Measurements from ENCODE around the gene EIF3J.
"Not testable (repeated sequence)": the region's sequence is repeated elsewhere in the genome, so short reads cannot be mapped to it uniquely, and the experiment has no call there.

EIF3J gene

DNA sequence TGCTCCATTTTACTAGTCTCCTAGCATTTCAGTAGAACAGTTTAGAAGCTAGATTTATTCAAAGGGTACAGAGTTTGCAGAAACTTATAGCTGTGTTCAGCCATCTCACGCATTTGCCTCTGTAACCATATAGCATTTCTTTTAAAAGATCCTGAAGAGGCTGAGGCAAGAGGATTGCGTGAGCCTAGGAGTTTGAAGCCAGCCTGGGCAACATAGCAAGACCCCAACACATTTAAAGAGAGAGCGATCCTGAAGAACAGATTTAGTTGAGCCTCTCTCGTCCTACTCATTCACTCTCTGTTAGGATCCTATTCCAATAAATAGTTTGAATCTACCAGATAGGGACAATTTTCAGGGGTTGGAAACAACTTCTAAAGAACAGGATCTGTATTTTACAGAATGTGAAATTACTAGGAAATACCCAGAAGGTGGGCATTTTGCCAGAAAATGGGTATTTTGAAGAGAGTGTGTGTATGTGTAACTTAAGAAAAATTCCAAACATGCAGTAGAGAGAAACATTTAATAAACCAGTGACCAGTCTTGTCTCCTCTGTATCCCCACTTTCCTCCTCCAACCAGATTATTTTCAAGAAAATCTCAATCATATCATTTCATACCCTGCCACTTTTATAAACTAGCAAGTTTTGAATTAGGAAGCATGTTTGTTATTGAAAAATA lies 4.5 kb downstream of the EIF3J start:
- no peak for DNase-seq (ENCODE audit: low spot score)

DNA sequence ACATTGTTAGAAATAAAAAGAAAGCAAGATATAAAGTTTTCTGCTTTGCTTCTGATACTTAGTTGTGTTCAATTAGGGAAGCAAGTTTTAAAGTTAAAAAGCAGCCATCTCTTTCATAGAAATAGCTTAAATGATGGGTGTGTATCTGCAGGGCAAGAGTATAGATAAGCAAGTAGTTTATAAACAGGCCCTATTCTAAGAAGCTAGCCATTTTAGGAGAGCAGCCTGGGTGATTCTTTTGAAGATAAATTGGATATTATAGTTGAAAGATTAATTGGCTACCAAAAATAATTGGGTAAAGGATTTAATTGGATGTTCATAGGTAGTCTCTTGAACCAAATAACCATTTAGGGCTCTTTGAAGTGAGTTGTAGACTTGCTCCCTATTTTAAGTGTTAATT lies 5.6 kb downstream of the EIF3J start:
- no peak for DNase-seq (ENCODE audit: low spot score)

DNA sequence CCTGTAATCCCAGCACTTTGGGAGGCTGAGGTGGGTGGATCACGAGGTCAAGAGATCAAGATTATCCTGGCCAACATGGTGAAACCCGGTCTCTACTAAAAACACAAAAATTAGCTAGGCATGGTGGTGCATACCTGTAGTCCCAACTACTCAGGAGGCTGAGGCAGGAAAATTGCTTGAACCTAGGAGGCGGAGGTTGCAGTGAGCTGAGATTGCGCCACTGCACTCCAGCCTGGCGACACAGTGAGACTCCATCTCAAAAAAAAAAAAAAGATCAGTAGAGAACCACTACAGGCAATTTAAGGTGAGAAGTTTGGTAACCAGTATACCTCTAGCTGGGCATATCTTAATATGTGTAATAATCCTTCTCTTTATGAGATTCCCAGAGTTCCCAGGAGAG lies 7.8 kb downstream of the EIF3J start:
- not testable (repeated sequence) for DNase-seq (ENCODE audit: low spot score)

DNA sequence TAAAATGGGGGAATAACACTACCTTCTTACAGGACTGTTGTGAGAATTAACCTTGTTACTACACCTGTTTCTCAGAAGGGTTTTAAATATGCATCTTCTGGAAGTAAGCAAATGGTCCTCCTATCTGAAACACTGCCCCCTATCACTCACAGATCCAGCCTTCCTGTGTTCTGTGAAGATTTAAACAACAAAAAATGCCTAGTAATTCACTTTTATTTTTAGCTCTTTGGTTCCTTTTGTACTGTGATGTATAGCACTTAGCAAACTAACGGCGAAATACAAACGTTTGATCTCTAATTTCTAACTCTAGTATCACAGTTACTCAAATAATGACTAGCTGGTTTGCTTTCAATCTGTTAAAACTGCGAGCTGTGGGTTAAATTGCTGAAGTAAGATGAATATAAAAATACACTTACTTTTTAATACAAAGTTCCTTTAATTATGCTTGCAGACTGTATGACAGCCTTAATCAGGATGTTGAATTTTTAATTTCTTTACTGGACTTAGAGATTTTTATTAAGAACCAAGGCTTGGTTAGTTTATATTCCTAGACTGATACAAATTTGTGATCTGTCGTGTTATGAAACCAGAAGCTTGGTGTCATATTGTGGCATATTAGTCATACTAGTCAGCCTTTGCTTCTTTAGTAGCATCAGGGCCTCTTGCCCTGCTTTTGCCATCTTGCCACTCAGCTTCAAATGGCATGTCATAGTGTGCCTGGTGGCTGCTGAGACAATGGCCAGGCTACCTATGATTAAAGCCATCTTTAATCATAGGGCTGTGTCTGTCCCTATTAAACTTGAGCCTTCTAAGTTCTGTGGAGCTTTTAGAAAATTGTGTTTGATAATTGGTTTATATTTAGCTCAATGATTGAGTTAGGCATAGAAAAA lies 9.2 kb downstream of the EIF3J start:
- peak; percentile 43 for DNase-seq (ENCODE audit: low spot score)

DNA sequence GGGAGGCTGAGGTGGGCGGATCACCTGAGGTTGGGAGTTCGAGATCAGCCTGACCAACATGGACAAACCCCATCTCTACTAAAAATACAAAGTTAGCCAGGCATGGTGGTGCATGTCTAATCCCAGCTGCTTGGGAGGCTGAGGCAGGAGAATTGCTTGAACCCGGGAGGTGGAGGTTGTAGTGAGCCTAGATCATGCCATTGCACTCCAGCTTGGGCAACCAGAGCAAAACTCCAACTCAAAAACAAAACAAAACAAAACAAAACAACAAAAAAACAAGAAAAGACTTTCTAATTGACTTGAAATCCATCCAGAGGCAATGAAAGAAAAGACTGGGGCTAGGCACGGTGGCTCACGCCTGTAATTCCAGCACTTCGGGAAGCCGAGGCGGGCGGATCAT lies 12.2 kb downstream of the EIF3J start:
- not testable (repeated sequence) for DNase-seq (ENCODE audit: low spot score)

DNA sequence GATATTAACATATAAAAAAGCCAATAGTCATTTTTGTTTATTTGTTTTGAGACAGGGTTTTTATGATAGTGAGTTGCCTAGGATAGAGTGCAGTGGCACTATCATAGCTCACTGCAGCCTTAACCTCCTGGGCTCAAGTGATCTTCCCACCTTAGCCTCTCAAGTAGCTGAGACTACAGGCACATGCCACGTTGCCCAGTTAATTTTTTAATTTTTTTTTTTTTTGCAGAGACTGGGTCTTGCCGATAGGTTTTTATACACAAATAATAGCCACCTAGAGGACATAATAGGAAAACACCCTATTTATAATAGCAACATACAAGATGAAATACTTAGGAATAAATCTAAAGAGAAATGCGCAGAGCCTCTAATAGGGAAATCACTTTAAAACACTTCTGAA lies 13.3 kb downstream of the EIF3J start:
- no peak for DNase-seq (ENCODE audit: low spot score)

DNA sequence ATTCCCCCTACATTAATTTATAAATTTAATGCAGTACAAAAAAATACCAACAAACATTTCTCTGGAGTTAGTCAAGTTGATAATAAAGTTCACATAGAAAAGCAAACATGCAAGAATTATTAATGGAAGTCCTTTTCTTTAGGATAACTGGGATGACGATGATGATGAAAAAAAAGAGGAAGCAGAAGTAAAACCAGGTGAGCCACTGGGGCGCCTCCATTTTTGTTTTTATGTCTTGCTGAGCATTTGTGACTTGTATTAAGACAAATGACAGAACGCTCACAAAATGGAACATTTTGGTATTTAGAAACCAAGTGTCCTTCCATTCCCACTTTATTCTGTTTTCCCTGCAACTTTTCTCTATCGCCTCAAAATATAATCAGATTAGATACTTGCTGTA lies 13.8 kb downstream of the EIF3J start:
- no peak for DNase-seq (ENCODE audit: low spot score)

DNA sequence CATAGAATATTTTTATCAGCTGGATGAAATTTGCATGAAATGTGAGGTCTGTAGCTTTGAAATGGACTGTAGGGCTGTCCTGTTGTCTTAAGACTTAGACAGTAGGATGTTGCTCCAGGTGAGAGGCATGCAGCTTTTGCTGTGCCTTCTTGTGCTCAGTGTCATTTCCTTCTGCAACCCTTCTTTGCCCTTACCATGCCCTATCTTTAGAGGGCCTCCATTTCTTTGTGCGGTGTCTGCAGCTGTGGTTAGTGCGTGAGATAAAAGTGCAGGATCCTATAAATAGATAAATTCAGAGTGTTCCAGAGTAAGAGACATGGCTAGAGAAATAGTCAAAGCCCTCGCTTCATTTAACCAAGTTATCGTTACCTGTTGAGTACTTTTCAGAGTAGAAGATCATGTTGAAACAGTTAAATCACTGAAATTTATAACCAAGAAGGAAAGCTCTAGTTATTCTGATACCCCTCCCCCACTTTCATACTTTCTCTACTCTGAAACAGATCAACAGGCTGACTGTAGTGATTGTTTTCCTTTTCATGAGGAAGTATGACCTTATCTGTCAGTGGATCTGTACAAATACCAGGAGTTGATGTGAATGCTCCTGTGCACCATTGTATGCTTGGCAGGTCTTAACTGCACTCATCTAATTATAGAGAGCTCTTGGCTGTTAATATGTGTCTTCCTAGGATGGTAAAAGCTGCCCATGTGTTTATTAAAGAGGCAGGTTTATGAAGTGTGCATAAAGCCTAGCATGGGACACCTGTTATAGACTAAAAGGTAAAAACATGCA lies 18.2 kb downstream of the EIF3J start:
- no peak for DNase-seq (ENCODE audit: low spot score)

DNA sequence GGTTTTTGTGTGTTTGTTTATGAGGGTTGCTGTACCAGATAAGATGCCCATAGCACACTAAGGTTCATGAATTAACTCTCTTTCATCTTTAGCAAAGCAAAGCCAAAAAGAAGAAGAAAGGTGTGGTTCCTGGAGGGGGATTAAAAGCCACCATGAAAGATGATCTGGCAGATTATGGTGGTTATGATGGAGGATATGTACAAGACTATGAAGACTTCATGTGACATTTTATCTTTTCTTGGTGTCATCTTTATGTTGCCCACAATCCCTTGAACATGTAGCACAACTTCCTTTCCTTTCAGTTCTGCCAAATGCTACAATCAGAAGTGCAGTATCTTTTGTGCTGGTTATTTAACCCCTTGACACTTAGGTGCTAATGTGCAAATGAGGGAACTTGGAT lies 24.0 kb downstream of the EIF3J start:
- DNase-seq (ENCODE audit: low spot score), result not testable (repeated sequence)

DNA sequence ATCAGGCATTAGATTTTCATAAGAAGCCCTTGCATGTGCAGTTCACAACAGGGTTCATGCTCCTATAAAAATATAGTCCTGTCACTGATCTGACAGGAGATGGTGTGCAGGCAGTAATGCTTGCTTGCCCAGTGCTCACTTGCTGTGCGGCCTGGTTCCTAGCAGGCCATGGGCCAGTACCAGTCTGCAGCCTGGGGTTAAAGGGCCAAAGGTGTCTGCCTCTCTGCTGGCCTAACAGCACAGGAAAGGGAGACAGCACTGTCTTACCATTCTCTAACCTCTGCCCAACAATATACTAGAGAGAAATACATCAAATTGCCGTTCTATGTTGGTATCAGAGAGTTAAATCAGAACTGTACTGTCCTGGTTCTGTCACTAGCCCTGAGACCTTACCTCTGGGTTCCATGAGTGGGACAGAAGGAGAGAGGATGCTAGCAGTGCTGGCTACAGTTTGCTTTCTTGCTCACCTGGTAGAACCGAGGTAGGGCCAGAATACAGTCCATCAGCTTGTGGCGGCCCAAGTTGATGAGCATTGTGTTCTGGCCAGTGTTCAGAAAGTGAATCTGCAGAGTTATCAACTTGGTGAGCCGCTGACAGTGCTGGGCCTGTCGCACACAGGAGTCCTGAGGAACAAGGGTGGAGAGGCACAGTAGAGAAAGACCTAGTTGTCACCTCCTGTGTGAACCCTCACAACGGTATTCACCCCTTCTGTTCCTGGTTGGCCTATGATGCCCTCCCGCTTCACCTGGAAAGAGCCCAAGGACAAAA lies 28.6 kb downstream of the EIF3J start:
- no peak for DNase-seq (ENCODE audit: low spot score)

DNA sequence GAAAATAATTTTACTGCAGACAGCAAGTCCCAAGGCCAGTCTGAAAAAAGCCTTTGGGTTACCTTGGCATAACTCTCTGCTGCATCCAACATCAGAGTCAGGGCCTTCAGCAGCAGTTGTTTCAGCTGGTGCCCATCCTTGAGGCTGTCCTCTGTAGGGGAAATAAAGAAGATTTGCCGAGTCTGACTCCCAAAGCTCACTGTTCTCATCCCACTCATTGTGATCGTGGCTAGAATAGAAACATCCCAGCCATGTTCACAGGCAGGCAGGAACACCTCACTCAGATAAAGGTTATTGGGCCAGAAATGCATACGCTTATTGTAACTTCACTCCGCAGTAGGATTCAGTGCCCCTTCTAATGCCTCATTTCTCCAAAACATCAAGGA lies 29.2 kb downstream of the EIF3J start:
- DNase-seq (ENCODE audit: low spot score), result no peak

DNA sequence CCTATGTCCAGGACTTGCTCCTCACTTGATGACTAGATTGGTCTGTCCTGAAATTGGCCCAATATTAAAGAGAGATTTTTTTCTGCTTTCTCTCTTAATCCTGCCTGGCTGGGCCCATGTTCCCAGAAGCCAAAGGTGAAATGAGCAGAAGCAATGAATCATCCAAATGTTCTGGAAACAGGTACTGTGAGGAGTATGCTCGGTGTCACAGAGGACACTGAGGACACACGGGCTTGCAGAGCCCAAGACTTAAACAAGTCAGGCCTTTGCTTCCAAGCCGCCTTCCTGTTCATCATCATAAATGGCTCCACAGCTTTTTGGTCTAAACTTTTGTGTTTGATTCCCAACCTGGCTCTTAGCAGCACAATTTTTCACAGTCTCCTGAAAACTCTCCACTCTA lies 31.4 kb downstream of the EIF3J start:
- DNase-seq (ENCODE audit: low spot score), result no peak

DNA sequence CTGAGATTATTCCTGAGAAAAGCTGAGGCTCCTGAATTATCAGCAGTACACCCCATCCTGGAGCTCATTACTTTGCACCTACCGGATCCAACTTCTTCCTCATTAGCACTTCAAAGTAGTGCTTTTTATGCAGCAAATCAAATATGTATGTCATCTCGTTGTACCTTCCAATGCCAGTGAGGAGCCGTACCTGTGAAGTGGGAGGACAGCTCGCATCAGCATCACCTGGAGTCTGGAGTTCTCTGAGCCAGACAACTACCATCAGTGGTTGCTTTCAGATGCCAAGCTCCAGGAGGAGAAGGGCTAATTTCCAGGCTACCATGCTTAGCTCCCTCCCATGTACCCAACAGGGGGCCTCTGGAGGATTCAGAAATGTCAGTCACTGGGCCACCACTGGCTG lies 32.4 kb downstream of the EIF3J start:
- no peak for DNase-seq (ENCODE audit: low spot score)

DNA sequence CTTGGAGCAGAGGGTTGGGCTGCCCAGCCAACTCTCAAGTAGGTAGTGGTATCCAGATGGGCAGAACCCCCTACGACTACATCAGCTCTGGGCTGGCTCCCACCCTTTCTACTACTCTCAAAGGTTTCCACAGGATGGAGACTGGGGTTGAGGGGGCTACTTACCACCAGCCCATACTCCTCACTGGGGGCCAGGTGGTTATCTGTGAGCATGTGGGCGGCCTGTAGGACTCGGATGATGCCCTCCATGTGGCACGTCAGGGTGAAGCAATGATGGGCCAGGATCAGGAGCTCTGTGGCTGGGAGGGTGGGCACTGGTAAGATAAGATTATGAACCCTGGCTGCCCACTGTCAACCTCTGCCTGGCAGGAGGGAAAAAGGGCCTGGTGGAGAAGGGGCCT lies 33.4 kb downstream of the EIF3J start:
- no peak for DNase-seq (ENCODE audit: low spot score)

DNA sequence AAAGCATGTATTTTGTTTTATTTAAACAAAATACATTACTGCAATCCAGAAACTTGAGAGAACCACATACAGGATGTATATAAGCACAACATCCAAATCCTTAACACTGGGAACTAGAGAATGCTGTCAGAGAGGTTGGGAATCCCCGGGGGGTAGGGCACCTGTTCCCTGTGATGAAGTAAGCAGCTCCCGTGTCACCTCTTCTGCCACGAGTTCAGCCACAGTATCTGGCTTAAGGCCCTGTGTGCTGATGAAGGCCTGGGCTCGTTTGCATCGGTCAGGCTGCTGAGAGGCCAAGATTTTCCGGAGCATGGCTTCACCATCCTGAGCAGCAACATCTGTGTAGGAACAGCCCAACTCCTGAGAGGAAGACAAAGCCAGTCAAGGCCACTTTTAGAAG lies 36.4 kb downstream of the EIF3J start:
- DNase-seq (ENCODE audit: low spot score), result no peak

DNA sequence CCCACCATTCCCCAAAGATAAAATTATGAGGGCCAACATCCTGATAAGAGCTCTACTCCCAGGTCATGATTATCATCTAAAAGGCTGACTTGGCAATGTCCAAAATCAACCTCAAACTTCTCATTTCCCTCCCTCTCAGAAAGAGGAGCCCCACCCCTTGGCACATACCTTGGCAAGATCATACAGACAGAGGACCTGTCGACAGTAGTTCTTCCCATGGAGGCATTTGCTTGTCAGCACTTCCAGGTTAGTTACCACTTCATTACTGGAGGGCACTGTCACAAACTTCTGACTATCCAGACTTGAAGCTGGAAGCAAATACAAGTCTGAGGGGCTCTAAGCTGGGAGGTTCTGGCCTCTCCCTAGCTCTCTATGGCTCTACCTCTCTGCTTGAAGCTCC lies 37.8 kb downstream of the EIF3J start:
- DNase-seq (ENCODE audit: low spot score), result no peak

DNA sequence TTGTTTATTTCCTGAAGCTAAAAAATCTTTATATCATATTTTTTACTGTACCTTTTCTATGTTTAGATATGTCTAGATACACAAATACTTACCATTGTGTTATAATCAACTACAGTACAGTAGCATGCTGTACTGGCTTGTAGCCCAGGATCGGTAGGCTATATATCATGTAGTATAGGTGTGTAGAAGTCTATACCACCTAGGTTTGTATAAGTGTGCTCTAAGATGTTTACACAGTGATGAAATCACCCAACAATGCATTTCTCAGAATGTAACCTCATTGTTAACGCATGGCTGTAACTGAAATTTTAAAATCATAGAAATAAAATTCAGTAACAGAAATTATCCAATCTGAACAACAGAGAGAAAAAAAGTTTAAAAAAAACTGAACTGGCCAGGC lies 43.2 kb downstream of the EIF3J start:
- no peak for DNase-seq (ENCODE audit: low spot score)

DNA sequence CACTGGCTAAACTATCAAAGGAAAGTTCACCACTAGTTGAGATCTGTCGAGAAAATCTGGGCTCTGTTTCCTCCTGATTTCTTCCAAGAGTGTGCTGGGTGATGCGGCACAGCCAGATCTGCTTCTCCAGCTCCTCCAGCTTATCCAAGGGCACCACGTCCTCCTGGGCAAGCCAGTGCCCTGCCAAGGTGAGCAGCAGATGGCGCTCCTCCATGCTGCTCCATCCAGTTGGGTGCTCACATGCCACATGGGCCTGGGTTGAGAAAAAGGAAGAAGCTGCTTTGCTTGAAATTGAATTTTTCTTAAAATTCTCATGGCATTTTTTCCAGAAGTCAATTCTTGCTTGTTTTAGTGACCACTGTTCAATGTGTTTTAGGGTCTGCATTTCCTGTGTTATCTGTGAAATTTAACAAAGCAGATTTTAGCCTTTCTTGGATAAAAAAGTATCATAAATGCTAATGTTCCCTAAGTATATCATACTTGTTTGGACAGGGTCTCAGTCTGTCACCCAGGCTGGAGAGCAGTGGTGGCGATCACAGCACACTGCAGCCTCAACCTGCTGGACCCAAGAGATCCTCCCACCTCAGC lies 47.3 kb downstream of the EIF3J start:
- no peak for DNase-seq (ENCODE audit: low spot score)

DNA sequence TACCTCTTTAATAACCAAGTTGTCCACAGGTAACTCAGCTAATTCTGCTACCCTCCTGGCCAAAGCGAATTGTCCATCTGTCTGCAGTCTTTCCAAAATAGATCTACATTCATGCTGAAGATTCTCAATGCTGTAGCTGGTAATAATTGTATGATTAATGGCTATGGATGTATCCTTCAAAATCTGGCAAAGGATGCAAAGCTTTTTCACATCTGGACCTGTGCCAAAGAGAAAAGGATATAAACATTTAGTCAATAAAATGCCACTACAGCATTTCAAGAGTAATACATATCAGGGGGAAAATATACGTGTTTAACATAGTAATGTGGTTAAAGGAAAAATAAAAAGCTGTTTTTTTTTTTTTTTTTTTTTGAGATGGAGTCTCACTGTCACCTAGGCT lies 48.7 kb downstream of the EIF3J start:
- no peak for DNase-seq (ENCODE audit: low spot score)

DNA sequence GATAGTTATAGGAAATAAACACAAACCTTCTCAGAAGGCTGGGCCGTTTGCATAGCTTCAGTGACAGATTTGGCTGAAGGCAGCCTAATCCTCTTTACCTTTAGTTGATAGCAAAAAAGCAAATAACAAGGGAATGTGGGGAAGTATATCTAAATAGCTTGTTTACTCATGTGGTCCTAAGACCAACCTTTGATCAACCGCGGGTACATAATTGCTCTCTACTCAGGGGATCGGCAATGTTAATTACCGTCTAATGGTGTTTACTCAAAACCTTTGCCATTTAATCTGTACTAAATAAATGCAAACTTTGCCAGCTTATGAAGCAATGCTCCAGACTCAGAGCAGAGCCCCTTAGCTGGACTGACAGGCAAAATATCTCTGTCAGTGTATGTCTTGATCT lies 51.6 kb downstream of the EIF3J start:
- DNase-seq (ENCODE audit: low spot score), result no peak

DNA sequence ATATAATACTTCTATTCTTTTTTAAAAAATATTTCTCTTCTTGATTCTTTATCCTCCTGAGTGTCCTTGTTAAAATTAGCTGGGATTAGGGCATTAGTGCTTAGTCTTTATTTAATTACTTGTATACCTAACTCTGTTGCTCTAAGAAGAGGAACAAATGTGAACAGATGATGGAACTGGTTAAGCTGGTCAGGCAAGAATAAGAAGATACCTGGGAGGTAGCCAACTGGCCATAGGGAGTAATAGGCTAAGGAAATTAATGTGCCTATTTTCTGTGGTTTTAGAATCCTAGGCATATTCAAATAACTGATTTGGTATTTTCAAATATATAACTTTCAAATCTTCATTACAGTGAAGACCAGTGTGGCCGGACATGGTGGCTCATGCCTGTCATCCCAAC lies 54.4 kb downstream of the EIF3J start:
- no peak for DNase-seq (ENCODE audit: low spot score)
